Fibroblast of villous mesenchyme (primary cell): ENCODE measurements around the gene UNKL. TPM values are rescaled to one million over a fixed set of nuclear protein-coding genes. Genes with fewer than 3 reads are reported as not detected.

ENCODE experiments used
- DNase-seq: peaks from one replicate; pipeline ENCODE4 v3.0.0-alpha.2; 2010; ENCODE audit warnings: low read depth
- H3K4me3 ChIP-seq: 2 replicates; pipeline ENCODE4 v1.5.1; 2011; ENCODE audit warnings: low read depth, mild to moderate bottlenecking, low read length
- CTCF ChIP-seq: IDR thresholded peaks from 2 replicates; pipeline ENCODE4 v1.5.1; 2012; ENCODE audit warnings: low read depth, mild to moderate bottlenecking, low read length; ENCODE audit not compliant: insufficient read depth
- total RNA-seq: library from RNA; depleted of rRNA; stranded (reverse); fragments of >200 nt; gene quantifications from 2 replicates; pipeline ENCODE4 v1.2.3, GENCODE V29; 2012

Gene UNKL
- total RNA-seq, 1 donor: 7.8 TPM

DNA sequence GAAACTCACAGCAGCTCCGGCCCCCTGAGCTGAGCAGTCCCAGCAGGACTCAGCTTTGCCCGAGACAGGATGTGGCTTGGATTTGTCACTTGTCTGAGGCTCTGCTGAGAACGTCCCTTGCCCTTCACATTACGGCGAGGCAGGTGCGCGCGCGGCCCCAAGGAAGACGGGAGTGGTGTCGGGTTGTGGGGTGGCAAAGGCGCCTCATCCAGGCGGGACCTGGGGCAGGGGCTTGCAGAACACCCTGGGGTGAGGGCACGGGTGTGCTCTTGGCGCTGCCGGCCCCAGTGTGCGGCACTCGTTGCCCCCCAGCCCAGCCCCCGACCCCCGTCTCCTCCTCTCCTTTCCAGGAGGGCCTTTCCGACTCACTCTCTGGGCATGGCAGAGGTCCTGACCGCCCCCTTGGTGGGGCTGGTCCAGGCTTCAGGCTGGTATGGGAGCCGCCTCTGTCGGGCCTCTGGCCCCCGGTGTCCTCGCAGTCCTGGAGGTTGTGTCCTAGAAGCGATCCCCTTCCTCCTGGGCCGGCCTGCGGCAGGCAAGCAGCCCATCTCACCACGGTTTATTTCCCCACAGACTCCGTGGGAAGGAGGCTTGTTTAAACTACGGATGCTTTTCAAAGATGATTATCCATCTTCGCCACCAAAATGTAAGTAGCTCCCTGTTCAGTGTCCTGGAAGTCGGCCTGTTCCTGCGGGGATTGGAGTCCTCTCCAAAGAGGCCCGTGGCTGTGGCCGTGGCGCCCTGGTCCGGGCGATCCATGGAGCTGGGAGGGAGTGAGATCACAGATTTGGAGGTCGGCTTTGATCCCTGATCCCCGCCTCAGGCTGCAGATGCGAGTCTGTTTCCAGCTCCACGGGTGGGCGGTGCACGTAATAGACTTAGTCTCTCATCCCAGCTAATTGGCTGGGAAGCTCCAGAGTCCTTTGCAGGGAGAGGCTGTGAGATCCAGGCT is 99.1 kb downstream of the UNKL start:
- H3K4me3 ChIP-seq: no peak overlapping the region
- no peak for DNase-seq
- TF ChIP-seq CTCF: no peak

GRCh38 chr16:1314399-1315068 is 100.0 kb downstream of the UNKL start:
- H3K4me3 ChIP-seq: no peak overlapping the region
- no peak for DNase-seq
- TF ChIP-seq CTCF: no peak

GRCh38 chr16:1313721-1314369 is 100.7 kb downstream of the UNKL start:
- no peak for DNase-seq
- no peak for TF ChIP-seq CTCF

More at GRCh38 chr16:1313721-1314369, 100.7 kb downstream of the UNKL start:
- H3K4me3 ChIP-seq: no peak overlapping the region

Other genes with a start within 250 kb of the UNKL start
- gene TPSG1, start 189.4 kb downstream of the UNKL start, total RNA-seq: not detected in 2 replicates
- gene TPSB2, start 184.5 kb downstream of the UNKL start, total RNA-seq: not detected in 2 replicates
- not detected in 2 replicates for gene TPSAB1, start 174.0 kb downstream of the UNKL start, total RNA-seq
- gene TPSD1, start 158.6 kb downstream of the UNKL start, total RNA-seq: not detected in 2 replicates
- gene UBE2I, start 105.1 kb downstream of the UNKL start, total RNA-seq: 44.9 and 46.4 TPM in 2 replicates
- under 0.01 and 0.32 TPM in 2 replicates for gene BAIAP3, start 81.1 kb downstream of the UNKL start, total RNA-seq
- 42.7 and 55.7 TPM in 2 replicates for gene TSR3, start 62.8 kb downstream of the UNKL start, total RNA-seq
- 25.1 and 26.3 TPM in 2 replicates for gene GNPTG, start 62.8 kb downstream of the UNKL start, total RNA-seq
- 11.7 and 13.9 TPM in 2 replicates for gene UQCC4, start 6.0 kb upstream of the UNKL start, total RNA-seq
- gene PERCC1, start 16.4 kb upstream of the UNKL start, total RNA-seq: not detected in 2 replicates
- gene CCDC154, start 29.9 kb upstream of the UNKL start, total RNA-seq: under 0.01 TPM in 2 replicates
- 85.1 and 159 TPM in 2 replicates for gene CLCN7, start 60.3 kb upstream of the UNKL start, total RNA-seq
- gene PTX4, start 74.2 kb upstream of the UNKL start, total RNA-seq: 0.32 and 0.43 TPM in 2 replicates
- 21.6 and 22.2 TPM in 2 replicates for gene TELO2, start 78.7 kb upstream of the UNKL start, total RNA-seq
- 22.5 and 36.1 TPM in 2 replicates for gene TMEM204, start 119.0 kb upstream of the UNKL start, total RNA-seq
- gene IFT140, start 197.4 kb upstream of the UNKL start, total RNA-seq: 19.6 and 24.6 TPM in 2 replicates
- gene CRAMP1, start 197.7 kb upstream of the UNKL start, total RNA-seq: 10.3 and 10.4 TPM in 2 replicates